ENCODE data around the gene ADAMTS17.

ADAMTS17 gene

DNA sequence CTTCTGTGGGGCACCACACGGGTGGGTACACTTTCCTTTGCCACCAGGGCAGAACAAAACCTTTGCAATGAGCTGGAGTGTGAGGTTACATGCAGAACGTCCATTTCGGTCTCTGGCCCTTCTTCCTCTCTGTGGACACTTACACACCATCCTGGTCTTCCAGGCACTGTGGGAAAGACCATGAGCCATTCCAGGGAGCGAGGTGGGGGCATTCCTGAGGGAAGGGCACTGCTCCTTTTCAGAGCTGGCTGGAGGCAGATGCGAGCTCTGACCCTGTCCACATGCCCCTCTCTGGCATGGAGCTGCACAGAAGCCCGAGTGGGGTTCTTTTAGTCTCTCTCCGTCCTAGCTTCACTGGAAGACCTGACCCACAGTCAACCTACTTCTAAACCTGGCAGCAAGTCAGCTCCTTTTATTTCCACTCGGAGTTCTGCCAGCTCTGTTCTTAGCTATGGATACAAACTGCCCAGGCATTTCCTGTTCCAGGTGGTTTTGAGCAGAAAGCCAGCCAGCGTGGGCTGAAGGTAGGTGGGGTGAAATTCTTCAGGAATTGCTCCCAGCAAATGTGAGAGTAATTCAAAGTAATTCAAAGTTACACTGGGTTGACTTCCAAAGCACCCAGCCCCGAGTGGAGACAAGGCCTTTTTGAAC lies 281.4 kb downstream of the ADAMTS17 start:
- TF ChIP-seq, protein P1, sequence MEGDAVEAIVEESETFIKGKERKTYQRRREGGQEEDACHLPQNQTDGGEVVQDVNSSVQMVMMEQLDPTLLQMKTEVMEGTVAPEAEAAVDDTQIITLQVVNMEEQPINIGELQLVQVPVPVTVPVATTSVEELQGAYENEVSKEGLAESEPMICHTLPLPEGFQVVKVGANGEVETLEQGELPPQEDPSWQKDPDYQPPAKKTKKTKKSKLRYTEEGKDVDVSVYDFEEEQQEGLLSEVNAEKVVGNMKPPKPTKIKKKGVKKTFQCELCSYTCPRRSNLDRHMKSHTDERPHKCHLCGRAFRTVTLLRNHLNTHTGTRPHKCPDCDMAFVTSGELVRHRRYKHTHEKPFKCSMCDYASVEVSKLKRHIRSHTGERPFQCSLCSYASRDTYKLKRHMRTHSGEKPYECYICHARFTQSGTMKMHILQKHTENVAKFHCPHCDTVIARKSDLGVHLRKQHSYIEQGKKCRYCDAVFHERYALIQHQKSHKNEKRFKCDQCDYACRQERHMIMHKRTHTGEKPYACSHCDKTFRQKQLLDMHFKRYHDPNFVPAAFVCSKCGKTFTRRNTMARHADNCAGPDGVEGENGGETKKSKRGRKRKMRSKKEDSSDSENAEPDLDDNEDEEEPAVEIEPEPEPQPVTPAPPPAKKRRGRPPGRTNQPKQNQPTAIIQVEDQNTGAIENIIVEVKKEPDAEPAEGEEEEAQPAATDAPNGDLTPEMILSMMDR (IDR thresholded peaks at IDR 0.05; ENCODE audit: low read depth, low read length, missing control alignments) = no peak
- no peak for DNase-seq (ENCODE audit: low read depth)

DNA sequence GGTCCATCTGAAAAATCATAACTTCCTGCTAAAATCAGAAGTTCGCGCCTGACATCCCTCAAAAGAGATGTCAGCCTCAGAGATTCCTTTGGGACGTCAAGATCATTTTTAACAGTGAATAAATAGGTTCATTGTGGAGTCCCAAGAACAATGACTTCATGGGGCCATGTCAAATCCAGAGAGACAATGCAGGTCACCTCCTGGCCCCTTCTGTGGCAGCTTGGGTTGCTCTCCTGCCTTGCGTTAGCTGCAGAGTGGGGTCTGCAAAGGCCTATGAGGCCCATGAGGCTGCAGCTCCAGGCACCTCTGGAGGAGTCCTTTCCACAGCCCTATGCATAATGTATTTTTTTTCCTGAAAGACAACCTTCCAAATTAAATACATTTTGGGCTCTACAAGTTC lies 282.3 kb downstream of the ADAMTS17 start:
- no peak for DNase-seq (ENCODE audit: low read depth)
- TF ChIP-seq, protein P1 (IDR thresholded peaks at IDR 0.05; ENCODE audit: low read depth, low read length, missing control alignments) = no peak
- H3K4me3 ChIP-seq (ENCODE audit: low read depth, low read length) = no peak overlapping the region

More for the DNA sequence above, 281.4 kb downstream of the ADAMTS17 start:
- H3K4me3 ChIP-seq (ENCODE audit: low read depth, low read length) = no peak overlapping the region

DNA sequence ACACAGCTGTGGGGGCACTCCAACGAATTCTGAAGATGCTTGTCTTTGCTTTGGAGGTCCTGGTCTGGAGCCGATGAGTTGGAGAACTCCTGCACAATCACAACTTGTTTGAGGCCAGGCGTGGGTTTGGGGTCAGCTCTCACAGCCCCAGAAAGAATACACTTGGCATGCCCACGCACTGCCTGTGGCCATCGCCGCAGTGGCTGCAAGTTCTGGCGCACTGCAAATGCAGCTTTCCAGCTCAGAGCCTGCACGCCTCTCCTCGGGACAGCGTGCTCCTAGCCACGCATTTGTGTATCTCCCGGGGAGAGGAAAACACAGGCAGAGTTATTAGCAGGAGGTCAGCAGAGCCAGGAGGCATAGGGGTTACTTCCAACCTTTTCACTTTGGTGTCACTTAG lies 282.7 kb downstream of the ADAMTS17 start:
- no peak overlapping the region for H3K4me3 ChIP-seq (ENCODE audit: low read depth, low read length)
- no peak for DNase-seq (ENCODE audit: low read depth)
- TF ChIP-seq, protein P1 (IDR thresholded peaks at IDR 0.05; ENCODE audit: low read depth, low read length, missing control alignments) = no peak

DNA sequence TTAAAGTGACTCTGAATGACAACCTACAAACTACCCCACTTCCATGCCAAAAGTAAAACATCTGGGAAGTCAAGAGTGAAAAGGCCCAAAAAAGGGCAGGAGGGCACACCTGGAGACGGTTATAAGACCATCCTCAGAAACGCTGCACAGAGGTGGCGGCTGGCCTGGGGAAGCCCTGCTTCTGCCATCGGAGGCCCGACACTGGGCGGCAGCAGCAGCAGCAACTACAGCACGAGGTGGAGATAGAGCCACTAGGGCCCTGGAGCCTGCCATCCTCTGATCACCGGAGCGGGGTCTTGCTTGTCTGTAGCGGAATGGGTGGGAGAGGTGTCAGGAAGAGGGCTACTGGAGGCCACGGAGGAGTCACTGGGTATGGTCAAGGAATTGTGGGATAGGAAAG lies 283.3 kb downstream of the ADAMTS17 start:
- TF ChIP-seq, protein P1 (IDR thresholded peaks at IDR 0.05; ENCODE audit: low read depth, low read length, missing control alignments) = no peak
- DNase-seq (ENCODE audit: low read depth) = no peak
- no peak overlapping the region for H3K4me3 ChIP-seq (ENCODE audit: low read depth, low read length)

DNA sequence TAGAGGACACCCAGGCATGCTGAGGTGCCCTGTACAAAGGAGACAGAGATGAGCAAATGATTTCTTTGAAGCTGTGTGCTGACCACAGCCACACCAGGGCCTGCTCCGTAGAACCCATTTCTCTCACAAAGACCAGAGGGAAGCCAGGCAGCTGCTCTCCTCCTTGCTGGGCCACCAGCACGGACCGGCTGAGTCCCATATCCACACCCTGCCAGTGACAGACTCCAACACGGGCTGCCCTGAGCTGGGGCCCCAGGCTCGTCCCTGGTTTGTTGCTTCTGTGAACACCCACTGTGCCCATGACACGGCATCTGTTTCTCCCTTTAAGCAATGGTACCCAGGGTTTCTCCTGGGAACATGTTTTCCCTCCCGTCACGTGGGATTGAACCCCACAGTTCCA lies 284.5 kb downstream of the ADAMTS17 start:
- TF ChIP-seq, protein P1 (IDR thresholded peaks at IDR 0.05; ENCODE audit: low read depth, low read length, missing control alignments) = no peak
- H3K4me3 ChIP-seq (ENCODE audit: low read depth, low read length) = no peak overlapping the region
- DNase-seq (ENCODE audit: low read depth) = no peak

DNA sequence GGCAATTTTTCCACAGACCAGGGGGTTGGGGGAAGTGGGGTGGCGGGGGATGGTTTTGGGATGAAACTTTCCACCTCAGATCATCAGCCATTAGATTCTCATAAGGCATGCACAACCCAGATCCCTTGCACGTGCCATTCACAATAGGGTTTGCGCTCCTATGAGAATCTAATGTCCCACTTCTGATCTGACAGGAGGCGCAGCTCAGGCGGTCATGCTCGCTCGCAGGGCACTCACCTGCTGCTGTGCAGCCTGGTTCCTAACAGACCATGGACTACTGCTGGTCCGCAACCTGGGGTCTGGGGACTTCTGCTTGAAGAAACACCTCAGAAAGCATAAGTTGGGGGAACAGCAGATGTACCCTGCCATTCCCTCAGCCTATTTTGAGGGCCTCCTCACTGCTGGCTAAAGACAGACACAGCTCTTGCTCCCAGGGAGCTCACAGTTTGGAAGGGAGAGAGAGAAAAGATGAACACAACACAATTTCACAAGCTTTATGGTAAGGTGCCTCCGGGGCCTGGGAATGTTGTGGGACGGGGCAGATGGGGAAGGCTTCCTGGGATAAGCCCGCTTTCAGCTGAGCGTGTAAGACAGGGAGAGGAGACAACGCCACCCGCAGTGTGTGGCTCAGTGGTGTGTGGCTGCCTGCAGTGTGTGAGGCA lies 285.2 kb downstream of the ADAMTS17 start:
- DNase-seq (ENCODE audit: low read depth) = no peak
- TF ChIP-seq, protein P1 (IDR thresholded peaks at IDR 0.05; ENCODE audit: low read depth, low read length, missing control alignments) = no peak
- H3K4me3 ChIP-seq (ENCODE audit: low read depth, low read length) = no peak overlapping the region

DNA sequence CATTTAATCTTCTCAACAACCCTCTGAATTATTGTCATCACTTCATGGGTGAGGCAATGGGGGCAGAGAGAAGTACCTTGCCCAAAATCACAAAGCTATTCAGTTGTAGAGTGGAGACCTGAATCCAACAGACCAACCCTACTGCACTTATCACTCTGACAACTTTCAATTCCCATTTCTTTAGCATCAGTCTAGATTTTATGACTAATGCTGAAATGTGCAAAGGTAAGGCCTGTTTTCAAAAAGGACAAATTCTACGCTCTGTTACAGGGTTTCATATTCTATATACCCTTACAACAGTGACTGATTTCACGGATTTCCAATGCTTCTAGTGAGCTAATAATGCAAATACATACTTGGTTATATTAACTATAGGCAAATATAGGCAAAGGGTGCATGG lies 286.0 kb downstream of the ADAMTS17 start:
- TF ChIP-seq, protein P1 (IDR thresholded peaks at IDR 0.05; ENCODE audit: low read depth, low read length, missing control alignments) = no peak
- DNase-seq (ENCODE audit: low read depth) = no peak
- no peak overlapping the region for H3K4me3 ChIP-seq (ENCODE audit: low read depth, low read length)

All from GM12864 (cell line).